G401.6 (cell line): ENCODE results near the gene SAMSN1.

Experiments
- FAIRE-seq: peaks from 2 replicates; lab custom pipeline; 2012; peaks lifted over from hg19 to GRCh38; lab: Jason Lieb, UNC

The SAMSN1 gene

GRCh38 chr21:14484188-14485009 is 61.7 kb downstream of the SAMSN1 start:
- no peak for FAIRE-seq

DNA sequence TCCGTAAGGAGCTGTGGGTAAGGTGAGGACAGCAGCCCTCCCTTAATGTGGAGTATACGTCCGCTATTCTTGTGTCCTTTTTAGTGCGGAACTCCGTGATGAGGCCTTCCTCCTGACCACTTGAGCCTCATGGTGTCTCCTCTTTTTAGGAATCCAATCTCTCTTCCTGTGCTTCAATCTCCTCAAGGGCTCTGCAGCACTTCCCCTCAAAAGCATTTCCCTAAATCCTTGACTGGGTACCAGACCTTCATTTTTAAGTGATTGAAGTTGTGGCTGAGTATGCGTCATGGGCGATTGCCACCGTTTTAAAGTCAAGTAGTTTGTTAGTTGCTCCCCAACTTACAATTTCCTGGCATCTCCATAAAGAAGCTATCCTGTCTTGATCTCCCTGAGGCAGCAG is 62.8 kb downstream of the SAMSN1 start:
- no peak for FAIRE-seq

- no peak for FAIRE-seq
Measured at GRCh38 chr21:14482165-14482564, 64.0 kb downstream of the SAMSN1 start.

DNA sequence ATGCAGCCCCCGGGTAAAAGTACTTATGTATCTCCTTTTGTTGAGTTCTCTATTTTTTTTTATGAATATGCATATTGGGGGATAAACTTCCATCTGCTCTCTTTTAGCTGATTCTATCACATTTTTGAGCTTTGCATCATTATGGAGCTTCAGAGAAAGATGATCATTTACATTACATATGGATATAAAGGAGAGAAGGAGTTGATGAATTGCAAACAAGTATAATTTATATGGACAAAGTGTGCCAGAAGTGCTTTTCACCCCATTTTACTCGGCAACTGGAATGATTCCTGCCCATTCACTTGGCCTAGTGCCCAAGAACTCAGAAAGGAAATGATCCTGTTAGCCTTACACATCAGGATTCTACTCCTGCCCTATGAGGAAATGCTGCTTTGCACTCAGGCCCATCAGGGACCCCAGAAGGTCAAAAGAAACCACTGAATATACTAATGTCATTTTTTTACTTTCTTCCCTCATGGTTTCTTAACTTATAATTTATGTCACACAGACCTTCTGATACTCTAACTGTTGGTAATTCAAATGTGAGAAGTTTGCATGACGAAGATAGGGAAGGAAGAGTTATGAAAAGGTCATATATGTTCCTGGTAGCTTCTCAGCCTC is 65.6 kb downstream of the SAMSN1 start:
- no peak for FAIRE-seq

DNA sequence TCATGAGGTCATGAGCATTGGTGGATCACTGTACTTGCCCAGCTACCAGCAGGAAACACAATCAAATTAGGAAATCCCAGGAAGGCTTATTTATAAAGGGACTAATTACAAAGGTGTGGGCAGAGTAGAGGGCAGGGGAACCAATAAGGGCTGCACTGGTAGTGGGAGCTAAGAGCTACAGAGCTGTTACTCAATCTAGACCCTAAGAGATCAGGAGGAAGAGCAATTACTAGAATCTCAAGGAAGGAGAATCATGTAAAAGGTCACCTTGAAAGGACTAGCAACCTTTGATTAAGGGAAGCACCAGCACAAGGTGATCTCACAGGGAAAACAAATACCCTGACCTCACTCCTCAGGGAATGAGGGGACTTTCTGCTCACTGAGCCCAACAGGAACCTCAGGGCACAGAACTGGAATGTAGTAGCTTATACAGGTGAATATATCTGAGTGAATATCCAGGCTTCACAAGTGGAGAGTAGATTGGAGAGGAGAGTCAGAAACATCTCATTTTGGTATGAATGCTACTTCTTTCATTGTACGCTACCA is 66.8 kb downstream of the SAMSN1 start:
- FAIRE-seq = no peak

GRCh38 chr21:14477841-14478240 is 68.3 kb downstream of the SAMSN1 start:
- FAIRE-seq = no peak

DNA sequence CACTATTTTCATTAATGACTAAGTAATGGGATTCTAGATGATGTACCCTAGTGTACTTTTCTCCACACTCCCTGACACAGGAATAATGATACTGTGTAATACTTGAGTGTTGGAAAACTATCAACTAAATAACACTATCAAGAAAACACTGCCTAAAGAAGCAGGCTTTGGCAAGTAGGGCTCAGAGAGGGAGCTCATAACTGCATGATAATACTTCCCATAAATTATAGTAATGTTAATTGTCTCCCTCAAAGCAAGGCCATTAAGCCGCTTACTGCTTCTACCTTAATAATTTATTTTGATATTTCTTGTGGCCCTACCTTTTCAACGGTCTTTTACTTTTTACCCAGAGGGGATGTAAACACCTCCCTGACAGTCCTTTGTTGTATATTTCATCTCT is 69.0 kb downstream of the SAMSN1 start:
- no peak for FAIRE-seq

DNA sequence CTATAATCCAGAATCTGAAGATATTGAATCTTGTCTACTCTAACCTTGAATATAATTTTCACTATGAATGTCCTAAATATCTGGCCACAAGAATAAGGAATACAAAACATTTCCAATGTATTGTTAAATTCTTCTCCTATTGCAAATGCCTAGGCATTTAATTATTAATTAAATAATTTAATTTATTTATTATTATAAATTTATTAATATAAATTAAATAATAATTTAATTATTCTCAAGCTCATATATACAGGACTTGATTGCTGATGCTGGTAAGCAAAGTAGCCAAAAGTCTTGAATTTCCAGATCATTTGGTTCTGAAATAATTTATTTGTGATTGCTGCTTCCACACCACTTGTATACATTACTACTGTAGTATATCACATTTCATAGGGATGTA is 71.1 kb downstream of the SAMSN1 start:
- no peak for FAIRE-seq

DNA sequence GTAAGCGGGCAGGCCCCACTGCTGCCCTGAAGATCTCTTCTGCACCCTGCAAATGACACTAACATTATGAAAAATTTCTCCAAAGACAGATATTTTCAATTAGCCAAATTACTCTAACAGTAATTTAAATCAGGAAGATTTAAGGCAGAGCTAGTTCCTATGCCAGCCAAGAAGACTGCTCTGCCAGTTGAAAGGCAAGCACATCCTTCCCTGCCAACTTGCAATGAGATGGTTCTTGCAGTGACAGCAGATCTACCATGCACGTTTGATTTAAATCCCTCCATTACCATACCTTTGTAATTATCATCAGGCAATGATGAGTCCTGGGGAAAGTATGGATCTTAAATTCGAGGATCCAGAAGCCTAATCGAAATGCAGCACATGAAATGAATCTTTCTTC is 76.5 kb downstream of the SAMSN1 start:
- FAIRE-seq = no peak

DNA sequence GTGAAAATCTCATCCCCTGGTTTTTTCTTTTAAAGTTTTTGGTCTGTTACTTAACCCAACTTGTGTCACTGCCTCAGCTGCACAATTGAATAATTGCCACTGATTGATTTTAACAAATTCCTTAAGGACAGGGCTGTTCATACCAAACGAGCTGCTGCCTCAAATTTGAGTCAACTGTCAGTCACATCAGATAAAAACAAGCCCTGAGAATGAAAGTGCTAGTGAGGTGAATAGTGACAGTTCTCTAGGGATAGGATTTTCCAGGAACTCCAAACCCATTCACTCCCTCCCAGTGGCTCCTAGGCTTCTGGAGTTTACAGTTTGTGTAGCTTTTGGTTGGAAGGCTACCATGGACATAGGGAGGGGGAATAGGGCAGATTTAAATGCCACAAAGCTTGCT is 79.4 kb downstream of the SAMSN1 start:
- FAIRE-seq = no peak

DNA sequence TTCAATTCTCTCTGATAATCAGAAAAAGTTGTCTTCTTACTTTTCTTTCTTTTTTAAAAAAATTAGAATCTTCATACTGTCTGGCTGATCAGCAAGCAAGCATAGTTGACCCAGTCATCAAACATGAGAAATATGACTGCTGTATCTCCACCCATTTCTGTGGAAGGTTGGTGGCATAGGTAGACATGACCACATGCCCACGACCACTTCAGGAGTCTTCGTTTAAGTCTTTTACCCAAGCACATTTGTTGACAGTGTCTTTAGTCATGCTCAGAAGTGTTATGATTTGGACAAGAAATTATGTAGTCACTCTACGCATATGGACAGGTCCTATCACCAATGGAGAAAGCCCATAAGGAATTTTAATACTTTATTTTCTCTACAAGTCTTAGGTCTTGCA is 88.4 kb downstream of the SAMSN1 start:
- FAIRE-seq = no peak

- no peak for FAIRE-seq
Measured at GRCh38 chr21:14456911-14457310, 89.2 kb downstream of the SAMSN1 start.

- FAIRE-seq = no peak
Measured at GRCh38 chr21:14454016-14455009, 91.8 kb downstream of the SAMSN1 start.

DNA sequence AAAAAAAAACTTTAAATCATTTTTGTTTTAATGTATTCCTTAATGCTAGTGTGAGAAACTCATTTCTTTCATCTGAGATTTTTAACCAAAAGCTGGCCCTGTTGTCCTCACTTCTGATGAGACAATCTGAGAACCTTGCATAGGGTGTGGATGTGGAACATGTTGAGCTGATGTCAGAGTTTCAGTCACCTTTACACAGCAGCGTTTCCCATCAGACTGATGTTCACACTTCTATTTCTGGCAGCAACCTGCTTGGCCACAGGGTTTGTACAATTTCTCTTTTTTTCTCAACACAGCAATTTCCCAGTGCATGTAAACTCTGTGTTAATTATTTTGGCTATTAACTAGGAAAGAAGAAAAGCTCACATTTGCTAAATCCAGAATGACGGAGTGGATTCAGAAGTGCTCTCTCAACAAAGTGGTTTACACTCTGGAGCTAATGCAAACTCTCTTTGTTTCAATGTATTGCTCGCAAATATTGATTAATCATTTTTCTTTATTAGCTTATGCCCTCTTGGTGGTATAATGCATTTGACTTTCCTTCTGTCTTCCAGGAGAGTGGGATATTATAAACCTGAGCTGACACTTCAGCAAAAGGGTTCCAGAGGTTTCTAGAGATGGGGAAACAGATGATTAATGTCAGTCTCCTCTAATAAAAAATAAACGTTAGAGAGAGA is 92.6 kb downstream of the SAMSN1 start:
- FAIRE-seq = no peak

GRCh38 chr21:14452727-14453241 is 93.3 kb downstream of the SAMSN1 start:
- FAIRE-seq = no peak

DNA sequence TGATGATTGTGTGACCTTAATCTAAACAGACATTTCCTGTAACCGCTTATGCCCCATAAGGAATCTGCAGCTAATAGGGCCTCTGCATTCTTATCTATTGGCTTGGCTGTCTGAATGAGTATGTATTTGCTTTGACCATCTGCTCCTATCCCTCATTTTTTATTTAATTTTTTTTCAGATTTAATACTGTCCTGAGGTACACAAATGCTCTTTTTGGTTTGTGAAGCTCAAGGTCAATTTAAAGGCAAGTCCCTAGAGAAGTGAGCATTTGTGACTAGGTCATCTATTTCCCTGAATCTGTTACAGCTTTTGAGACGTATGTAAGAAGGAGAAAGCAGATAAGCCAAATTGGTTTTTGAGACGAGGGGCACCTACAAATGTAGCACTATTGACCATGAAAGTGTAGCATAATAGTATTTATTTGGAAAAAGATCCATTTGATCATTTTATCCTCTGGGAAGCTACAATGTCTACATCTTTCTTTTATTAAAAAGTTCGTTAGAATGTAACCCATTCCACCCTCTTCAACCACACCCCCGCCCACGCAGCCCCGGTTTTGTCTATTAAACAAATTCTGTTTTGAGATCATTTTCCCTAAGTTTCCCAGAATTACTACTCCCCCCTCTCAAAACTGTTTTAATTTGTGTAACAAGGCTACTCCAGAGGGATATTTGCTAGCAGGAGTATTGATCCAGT is 93.9 kb downstream of the SAMSN1 start:
- no peak for FAIRE-seq

GRCh38 chr21:14451546-14451945 is 94.6 kb downstream of the SAMSN1 start:
- FAIRE-seq = no peak

GRCh38 chr21:14448784-14449183 is 97.3 kb downstream of the SAMSN1 start:
- FAIRE-seq = no peak

GRCh38 chr21:14438211-14438610 is 107.9 kb downstream of the SAMSN1 start:
- FAIRE-seq = no peak

DNA sequence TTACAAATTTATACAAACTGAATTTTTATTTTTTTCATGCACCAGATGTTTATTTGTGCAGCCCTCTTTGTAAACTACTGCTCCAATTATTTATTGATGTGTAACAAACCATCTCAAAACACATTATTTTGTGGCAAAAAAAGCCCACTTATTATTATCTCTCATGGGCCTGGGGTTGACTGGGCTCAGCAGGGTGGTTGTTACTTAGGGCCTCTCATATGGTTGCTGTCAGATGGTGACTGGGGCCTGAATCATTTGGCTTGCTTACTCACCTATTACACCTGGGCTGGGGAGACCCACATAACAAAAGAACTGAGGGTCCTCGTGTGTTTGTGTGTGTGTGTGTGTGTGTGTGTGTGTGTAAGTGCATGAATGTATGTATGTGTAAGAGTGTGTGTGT is 110.7 kb downstream of the SAMSN1 start:
- FAIRE-seq = no peak
